Ovary (tissue), 3 donors: ENCODE measurements around the gene GIN1.

ENCODE experiments used
- EP300 ChIP-seq: sonication (generic); formaldehyde crosslinking; IDR thresholded peaks from one replicate; pipeline ENCODE4 v1.6.1; 2017; ENCODE audit warnings: antibody characterized with exemption
- TF ChIP-seq, protein P1 (sequence below), 3 donors: fragments of 450-650 bp in 2 of 3; fragments of 200-600 bp in 1 of 3; IDR thresholded peaks; one replicate each; pipeline versions ENCODE4 v1.5.1 to v1.8.0; 2016 to 2022; ENCODE audit warnings: antibody characterized with exemption in 3 of 3, mild to moderate bottlenecking in 1 of 3
- donor health status: DM: no; HTN: no; CAD: no.

DNA sequence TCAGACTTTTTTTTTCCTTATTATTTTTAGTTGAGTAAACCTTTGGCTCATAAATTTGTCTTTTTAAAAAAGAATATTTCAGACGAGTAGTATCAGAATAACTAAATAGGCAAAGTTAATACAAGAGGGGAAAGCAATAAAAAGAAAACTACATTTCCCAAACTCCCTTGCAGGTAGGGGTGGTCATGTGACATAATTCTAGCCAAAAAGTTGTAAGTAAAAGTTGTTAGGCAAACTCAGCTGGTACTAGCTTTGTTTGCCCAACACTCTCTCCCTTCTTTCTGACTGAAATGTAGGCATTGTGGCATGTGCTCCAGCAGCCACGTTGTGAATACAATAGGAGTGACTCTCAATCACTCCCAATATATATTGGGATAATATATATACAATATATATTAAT lies 20.9 kb downstream of the GIN1 start:
- no peak for TF ChIP-seq EP300
- TF ChIP-seq, protein P1, sequence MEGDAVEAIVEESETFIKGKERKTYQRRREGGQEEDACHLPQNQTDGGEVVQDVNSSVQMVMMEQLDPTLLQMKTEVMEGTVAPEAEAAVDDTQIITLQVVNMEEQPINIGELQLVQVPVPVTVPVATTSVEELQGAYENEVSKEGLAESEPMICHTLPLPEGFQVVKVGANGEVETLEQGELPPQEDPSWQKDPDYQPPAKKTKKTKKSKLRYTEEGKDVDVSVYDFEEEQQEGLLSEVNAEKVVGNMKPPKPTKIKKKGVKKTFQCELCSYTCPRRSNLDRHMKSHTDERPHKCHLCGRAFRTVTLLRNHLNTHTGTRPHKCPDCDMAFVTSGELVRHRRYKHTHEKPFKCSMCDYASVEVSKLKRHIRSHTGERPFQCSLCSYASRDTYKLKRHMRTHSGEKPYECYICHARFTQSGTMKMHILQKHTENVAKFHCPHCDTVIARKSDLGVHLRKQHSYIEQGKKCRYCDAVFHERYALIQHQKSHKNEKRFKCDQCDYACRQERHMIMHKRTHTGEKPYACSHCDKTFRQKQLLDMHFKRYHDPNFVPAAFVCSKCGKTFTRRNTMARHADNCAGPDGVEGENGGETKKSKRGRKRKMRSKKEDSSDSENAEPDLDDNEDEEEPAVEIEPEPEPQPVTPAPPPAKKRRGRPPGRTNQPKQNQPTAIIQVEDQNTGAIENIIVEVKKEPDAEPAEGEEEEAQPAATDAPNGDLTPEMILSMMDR (IDR thresholded peaks at IDR 0.05) = no peak
